ENCODE data around the gene ACP2.
"Not testable (repeated sequence)": the region's sequence is repeated elsewhere in the genome, so short reads cannot be mapped to it uniquely, and the experiment has no call there.

Gene ACP2

DNA sequence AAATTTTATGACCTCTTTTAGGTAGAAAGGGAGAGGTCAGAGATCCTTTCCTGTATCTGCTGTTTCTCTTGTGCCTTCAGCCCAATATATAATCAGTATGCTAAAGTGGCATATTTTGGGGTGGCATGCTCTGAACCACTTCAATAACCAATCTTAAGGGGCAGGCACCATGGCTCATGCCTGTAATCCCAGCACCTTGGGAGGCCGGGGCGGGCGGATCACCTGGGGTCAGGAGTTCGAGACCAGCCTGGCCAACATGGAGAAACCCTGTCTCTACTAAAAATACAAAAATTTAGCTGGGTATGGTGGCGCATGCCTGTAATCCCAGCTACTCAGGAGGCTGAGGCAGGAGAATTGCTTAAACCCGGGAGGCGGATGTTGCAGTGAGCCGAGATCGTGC, 50.5 kb downstream of the ACP2 start:
- DNase-seq (ENCODE audit: low spot score) = not testable (repeated sequence)

DNA sequence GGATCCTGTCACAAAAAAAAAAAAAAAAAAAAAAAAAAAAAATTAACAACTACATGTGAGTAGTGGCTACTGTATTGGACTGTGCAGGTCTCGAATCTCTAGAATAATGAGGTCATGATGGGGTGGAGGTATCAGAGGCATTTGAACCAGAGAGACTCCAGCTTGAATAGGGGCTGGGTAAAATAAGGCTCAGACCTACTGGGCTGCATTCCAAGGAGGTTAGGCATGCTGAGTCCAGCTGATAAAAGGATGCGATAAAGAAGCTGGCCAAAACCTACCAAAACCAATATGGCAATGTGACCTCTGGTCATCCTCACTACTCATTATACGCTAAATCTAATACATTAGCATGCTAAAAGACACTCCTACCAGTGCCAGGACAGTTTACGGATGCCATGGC, 56.5 kb downstream of the ACP2 start:
- no peak for DNase-seq (ENCODE audit: low spot score)

DNA sequence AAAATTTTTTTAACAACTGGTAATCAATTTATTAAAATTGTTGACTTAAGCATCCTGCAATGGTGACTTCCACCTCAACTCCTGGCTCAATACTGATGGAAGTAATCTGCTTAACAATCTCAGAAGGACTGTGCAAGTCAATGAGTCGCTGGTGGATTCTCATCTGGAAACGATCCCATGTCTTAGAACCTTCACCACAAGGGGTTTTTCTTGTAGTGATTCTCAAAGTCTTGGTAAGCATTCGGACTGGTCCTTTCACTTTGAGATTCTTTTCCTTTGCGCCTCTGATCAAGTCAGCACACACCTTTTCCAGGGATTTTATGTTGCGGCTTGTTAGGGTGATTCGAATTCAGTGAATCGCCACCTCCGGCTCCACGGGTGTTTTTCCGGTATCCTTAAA, 57.5 kb downstream of the ACP2 start:
- DNase-seq (ENCODE audit: low spot score) = not testable (repeated sequence)

Measured in NAMALWA (cell line).